MCF 10A (cell line): ENCODE data around the gene THAP12. TPM values are rescaled to one million over a fixed set of nuclear protein-coding genes. Genes with fewer than 3 reads are reported as not detected.

ENCODE experiments used
- BruUV-seq: library from RNA; stranded (reverse); fragments of 400-500 nt; replicated peaks from 2 replicates; lab custom pipeline; 2021; lab: Mats Ljungman, UMichigan
- CTCF ChIA-PET: fragments of 300-600 bp; sonication (Branson Sonifier 250); formaldehyde crosslinking; extraction: SDS; loops from one replicate; lab custom pipeline; 2021; ENCODE audit warnings: antibody characterized with exemption, inconsistent platforms; lab: Yijun Ruan, JAX
- POLR2A ChIA-PET: fragments of 300-600, 350-650 bp; sonication (Branson Sonifier 250); formaldehyde crosslinking; extraction: SDS; loops from one replicate; lab custom pipeline; 2020; ENCODE audit warnings: antibody characterized with exemption, inconsistent platforms; lab: Yijun Ruan, JAX
- DNase-seq: peaks from one replicate; pipeline ENCODE4 v3.0.0-alpha.2; 2018; ENCODE audit not compliant: unreplicated experiment
- H3K27ac Mint-ChIP-seq: one replicate; pipeline ENCODE4 v1.8.0; 2022; ENCODE audit warnings: mild to moderate bottlenecking, low read depth, mixed read lengths; ENCODE audit not compliant: unreplicated experiment
- H3K27me3 Mint-ChIP-seq: one replicate; pipeline ENCODE4 v1.8.0; 2022; ENCODE audit warnings: mixed read lengths; ENCODE audit not compliant: insufficient read depth, unreplicated experiment
- H3K36me3 Mint-ChIP-seq: one replicate; pipeline ENCODE4 v1.8.0; 2022; ENCODE audit warnings: mild to moderate bottlenecking, moderate library complexity, mixed read lengths; ENCODE audit not compliant: insufficient read depth, unreplicated experiment
- H3K4me1 Mint-ChIP-seq: one replicate; pipeline ENCODE4 v1.8.0; 2022; ENCODE audit warnings: mixed read lengths; ENCODE audit not compliant: insufficient read depth, unreplicated experiment
- H3K4me3 Mint-ChIP-seq: one replicate; pipeline ENCODE4 v1.8.0; 2022; ENCODE audit warnings: mild to moderate bottlenecking, moderate library complexity, mixed read lengths; ENCODE audit not compliant: unreplicated experiment
- H3K9me3 Mint-ChIP-seq: one replicate; pipeline ENCODE4 v1.8.0; 2022; ENCODE audit warnings: mixed read lengths; ENCODE audit not compliant: unreplicated experiment
- CTCF ChIP-seq: fragments of 200-600 bp; IDR thresholded peaks from one replicate; pipeline ENCODE4 v1.8.0; 2022; ENCODE audit warnings: antibody characterized with exemption, mild to moderate bottlenecking; ENCODE audit not compliant: unreplicated experiment
- intact Hi-C: fragments of 100-400 bp; cut with micrococcal nuclease; formaldehyde crosslinking; loops from 2 replicates; pipeline ENCODE4 v1.14.1; 2022
- total RNA-seq: library from RNA; stranded (reverse); gene quantifications from 2 replicates; pipeline ENCODE4 v1.2.3, GENCODE V29; 2022

THAP12 gene
- total RNA-seq, 1 experiment from 2014 or later = 49.3 TPM

GRCh38 chr11:76318744-76319384 is 62.1 kb downstream of the THAP12 start:
- Mint-ChIP-seq H3K4me3 (no peak overlapping the region), H3K27me3 (no peaks in the 10 kb centered on the region), H3K9me3 (no peaks in the 10 kb centered on the region), H3K27ac (no peak overlapping the region), H3K4me1 (peaks cover 9% of the 10 kb centered on the region), H3K36me3 (no peaks in the 10 kb centered on the region)
- BruUV-seq = no TSS peak
- ChIA-PET CTCF (interaction anchor here (0.5 to 15.0 kb wide), 41 partner anchors 9 to 1315 kb away, joined by 3 to 271 read pairs (median 4); partner anchors contain the start of gene WNT11), POLR2A (interaction anchor here (0.6 to 2.8 kb wide), 2 partner anchors 11 to 111 kb away, joined by 4 to 11 read pairs; no protein-coding TSS in a partner anchor)
- peak; percentile 93 for TF ChIP-seq CTCF
- peak; percentile 80 for DNase-seq
- intact Hi-C loops = loop anchor here (1.0 to 5.0 kb wide), 4 partner anchors 112 to 516 kb away; no protein-coding TSS in a partner anchor

GRCh38 chr11:76317296-76317695 is 63.6 kb downstream of the THAP12 start:
- POLR2A ChIA-PET = interaction anchor here (2.8 kb wide), 1 partner anchor 110 kb away, joined by 11 read pairs; no protein-coding TSS in a partner anchor
- H3K27me3 Mint-ChIP-seq = no peaks in the 10 kb centered on the region

GRCh38 chr11:76316726-76317125 is 64.2 kb downstream of the THAP12 start:
- no TSS peak for BruUV-seq
- POLR2A ChIA-PET = interaction anchor here (2.8 kb wide), 1 partner anchor 109 kb away, joined by 11 read pairs; no protein-coding TSS in a partner anchor

More at GRCh38 chr11:76317296-76317695, 63.6 kb downstream of the THAP12 start:
- BruUV-seq = no TSS peak
- no peak for DNase-seq
- no peaks in the 10 kb centered on the region for H3K9me3 Mint-ChIP-seq
- H3K4me3 Mint-ChIP-seq = no peak overlapping the region
- H3K4me1 Mint-ChIP-seq = peaks cover 9% of the 10 kb centered on the region
- TF ChIP-seq CTCF = no peak
- CTCF ChIA-PET = interaction anchor here (0.5 to 15.0 kb wide), 17 partner anchors 10 to 919 kb away, joined by 3 to 271 read pairs (median 5); partner anchors contain the start of gene WNT11
- intact Hi-C loops = loop anchor here (5.0 kb wide), 1 partner anchor 160 kb away; no protein-coding TSS in a partner anchor
- no peaks in the 10 kb centered on the region for H3K36me3 Mint-ChIP-seq
- no peak overlapping the region for H3K27ac Mint-ChIP-seq

More at GRCh38 chr11:76316726-76317125, 64.2 kb downstream of the THAP12 start:
- Mint-ChIP-seq H3K36me3 (no peaks in the 10 kb centered on the region), H3K27ac (no peak overlapping the region), H3K9me3 (no peaks in the 10 kb centered on the region), H3K27me3 (no peaks in the 10 kb centered on the region), H3K4me1 (peaks cover 9% of the 10 kb centered on the region), H3K4me3 (no peak overlapping the region)
- no peak for TF ChIP-seq CTCF
- DNase-seq = no peak
- intact Hi-C loops = loop anchor here (5.0 kb wide), 1 partner anchor 159 kb away; no protein-coding TSS in a partner anchor
- CTCF ChIA-PET = interaction anchor here (0.5 to 15.0 kb wide), 3 partner anchors 109 to 919 kb away, joined by 3 to 271 read pairs (median 35); partner anchors contain the start of gene WNT11
